ENCODE results near the gene RTF1. TPM values are rescaled to one million over a fixed set of nuclear protein-coding genes. Genes with fewer than 3 reads are reported as not detected.

Gene RTF1
- total RNA-seq, 1 donor = 29.5 TPM

DNA sequence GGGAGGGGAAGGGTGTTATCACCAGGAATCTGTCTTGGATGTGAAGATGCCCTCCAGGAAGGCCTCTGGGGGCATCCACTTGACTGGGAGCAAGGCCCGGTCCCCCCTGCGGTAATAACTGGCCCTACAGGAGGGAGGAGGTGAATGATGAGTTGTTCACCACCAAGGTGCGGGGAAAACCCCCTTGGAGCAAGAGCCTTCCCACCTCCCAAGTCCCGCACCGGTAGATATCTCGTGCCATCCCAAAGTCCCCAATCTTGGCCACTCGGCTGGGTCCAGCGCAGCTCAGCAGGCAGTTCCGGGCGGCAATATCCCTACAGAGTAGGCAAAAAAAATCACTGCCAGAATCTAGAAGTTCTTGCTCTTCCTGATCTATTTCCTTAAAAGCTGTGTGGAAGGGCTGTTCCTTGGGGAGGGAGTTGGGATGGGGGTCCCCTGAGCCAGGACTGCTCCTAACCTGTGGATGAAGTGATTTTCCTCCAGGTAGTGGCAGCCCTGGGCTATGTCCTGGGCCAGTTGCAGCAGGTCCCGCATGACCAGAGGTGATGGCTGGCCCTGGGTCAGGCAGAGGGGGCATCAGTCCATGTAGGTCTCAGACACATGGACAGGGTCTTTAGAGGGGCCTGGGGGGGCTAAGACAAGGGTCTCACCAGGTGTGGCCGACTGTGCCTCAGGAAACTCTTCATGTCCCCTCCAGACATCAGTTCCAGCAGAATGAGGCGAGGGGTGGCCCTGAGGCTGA lies 88.0 kb downstream of the RTF1 start:
- TF ChIP-seq, protein P1, sequence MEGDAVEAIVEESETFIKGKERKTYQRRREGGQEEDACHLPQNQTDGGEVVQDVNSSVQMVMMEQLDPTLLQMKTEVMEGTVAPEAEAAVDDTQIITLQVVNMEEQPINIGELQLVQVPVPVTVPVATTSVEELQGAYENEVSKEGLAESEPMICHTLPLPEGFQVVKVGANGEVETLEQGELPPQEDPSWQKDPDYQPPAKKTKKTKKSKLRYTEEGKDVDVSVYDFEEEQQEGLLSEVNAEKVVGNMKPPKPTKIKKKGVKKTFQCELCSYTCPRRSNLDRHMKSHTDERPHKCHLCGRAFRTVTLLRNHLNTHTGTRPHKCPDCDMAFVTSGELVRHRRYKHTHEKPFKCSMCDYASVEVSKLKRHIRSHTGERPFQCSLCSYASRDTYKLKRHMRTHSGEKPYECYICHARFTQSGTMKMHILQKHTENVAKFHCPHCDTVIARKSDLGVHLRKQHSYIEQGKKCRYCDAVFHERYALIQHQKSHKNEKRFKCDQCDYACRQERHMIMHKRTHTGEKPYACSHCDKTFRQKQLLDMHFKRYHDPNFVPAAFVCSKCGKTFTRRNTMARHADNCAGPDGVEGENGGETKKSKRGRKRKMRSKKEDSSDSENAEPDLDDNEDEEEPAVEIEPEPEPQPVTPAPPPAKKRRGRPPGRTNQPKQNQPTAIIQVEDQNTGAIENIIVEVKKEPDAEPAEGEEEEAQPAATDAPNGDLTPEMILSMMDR (IDR thresholded peaks at IDR 0.05; ENCODE audit: insufficient read depth, low read length) = no peak
- no peak for DNase-seq (ENCODE audit: low read depth)
- H3K4me3 ChIP-seq (ENCODE audit: low read depth, low read length) = no peak overlapping the region

DNA sequence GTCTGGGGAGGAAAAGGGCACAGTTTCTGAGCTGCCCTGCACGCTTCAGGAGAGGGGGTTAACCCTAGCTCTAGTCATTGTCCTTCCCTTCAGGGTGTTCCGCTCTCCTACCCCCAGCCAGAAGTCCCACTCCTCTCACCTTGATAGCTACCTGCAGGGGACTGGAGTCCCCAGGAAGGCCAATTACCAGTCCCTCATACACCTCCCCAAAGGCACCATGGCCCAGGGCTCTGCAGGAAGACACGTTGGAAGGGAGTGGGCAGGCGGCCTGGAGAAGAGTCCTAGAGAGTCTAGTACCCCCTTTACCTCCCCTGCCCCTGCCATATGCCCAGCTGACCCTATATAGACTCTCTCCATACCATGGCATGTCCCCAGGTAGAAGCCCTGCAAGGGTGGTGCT lies 88.9 kb downstream of the RTF1 start:
- no peak overlapping the region for H3K4me3 ChIP-seq (ENCODE audit: low read depth, low read length)
- DNase-seq (ENCODE audit: low read depth) = no peak
- TF ChIP-seq, protein P1 (IDR thresholded peaks at IDR 0.05; ENCODE audit: insufficient read depth, low read length) = no peak

DNA sequence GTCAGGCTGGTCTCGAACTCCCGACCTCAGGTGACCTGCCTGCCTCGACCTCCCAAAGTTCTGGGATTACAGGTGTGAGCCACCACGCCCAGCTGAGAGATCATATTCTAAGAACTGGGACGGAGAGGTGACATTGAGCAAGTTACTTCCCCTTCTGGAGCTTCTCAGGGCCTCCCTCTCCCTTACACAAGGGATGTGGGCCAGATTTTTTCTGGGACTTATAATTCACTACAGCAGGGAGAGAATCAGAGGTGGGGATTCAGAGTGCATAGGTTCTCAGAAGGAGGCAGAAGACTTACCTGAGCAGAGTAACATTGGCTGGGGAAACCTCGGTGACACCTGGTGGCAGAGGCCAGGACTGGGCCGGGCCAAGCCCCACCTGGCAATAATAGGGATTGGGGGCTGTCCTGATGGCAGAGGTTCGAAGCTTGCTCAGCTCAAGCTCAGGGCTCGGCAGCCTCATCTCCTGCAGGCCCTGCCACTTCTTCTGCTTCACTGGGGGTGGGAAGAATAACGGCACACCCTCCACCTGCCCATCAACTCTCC lies 90.0 kb downstream of the RTF1 start:
- DNase-seq (ENCODE audit: low read depth) = no peak
- TF ChIP-seq, protein P1 (IDR thresholded peaks at IDR 0.05; ENCODE audit: insufficient read depth, low read length) = no peak
- no peak overlapping the region for H3K4me3 ChIP-seq (ENCODE audit: low read depth, low read length)

DNA sequence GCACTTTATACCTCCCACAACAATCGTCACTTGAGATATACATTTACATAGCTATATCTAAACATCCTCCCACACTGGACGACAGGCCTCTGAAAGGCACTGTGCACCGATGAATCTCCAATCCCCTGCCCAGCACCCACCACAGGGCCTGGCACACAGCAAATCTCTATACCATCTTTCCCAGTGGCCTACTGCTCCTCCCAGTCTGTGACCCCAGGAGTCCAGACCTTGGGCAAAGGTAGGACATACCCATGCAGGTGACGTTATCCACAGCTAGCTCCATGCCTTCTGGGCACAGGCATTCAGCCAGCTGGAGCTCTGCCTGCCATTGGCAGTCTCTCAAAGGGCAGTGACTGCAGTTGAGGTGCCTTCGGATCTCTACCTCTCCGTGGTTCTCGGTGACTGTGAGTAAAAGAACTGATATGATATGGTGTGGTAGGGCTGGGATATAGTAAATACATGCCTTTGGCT lies 91.0 kb downstream of the RTF1 start:
- no peak overlapping the region for H3K4me3 ChIP-seq (ENCODE audit: low read depth, low read length)
- no peak for DNase-seq (ENCODE audit: low read depth)
- TF ChIP-seq, protein P1 (IDR thresholded peaks at IDR 0.05; ENCODE audit: insufficient read depth, low read length) = no peak

DNA sequence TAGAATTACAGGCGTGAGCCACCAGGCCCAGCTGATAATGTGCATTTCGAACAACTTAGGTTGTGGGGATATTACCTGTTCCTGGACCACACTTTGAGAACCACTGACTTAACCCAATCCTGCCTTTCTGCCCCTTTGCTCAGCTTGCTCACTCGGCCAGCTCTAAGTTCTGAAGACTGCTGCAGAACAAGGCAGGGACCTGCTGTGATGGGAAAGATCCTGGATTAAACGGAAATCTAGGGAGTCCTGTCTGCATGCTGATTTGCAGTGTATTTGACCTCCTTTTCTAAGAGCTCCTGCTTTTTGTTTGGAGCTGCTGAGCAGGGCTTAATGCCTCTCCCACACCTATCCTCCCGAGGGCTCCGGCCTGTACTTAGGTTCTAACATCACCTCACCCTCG lies 93.8 kb downstream of the RTF1 start:
- TF ChIP-seq, protein P1 (IDR thresholded peaks at IDR 0.05; ENCODE audit: insufficient read depth, low read length) = no peak
- no peak for DNase-seq (ENCODE audit: low read depth)
- no peak overlapping the region for H3K4me3 ChIP-seq (ENCODE audit: low read depth, low read length)

DNA sequence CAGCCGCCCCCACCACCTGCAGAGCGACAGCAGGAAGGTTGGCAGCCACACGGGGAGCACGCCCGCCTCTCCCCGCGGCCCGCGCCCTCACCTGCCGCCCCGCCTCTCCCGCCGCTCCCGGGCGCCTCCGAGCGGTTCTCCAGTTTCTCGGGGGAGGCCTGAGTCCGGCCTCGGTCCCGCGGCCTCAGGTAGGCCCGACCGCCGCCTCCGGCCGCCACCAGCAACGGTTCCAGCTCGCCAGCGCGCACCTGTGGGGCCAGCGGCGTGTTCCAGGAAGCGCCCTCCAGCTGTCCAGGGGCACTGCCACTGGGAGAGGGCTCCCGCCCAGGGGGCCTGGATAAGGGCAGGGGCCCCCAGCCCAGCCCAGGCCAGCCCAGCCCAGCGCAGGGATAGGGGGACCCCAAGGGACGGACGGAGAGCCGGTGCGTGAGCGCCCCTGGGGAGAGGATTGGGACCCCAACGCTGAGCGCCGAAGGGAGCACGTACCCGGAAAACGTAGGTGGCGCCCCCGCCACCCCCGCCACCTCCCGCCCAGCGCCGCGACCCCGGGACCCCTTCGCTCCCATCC lies 94.5 kb downstream of the RTF1 start:
- DNase-seq (ENCODE audit: low read depth) = no peak
- TF ChIP-seq, protein P1 (IDR thresholded peaks at IDR 0.05; ENCODE audit: insufficient read depth, low read length) = no peak
- no peak overlapping the region for H3K4me3 ChIP-seq (ENCODE audit: low read depth, low read length)
